Panc1 (cell line): ENCODE results near the gene MAML3.

Experiments used
- CTCF ChIP-seq: fragments of 450-650 bp; IDR thresholded peaks from 2 replicates; pipeline ENCODE4 v1.5.1; 2017; ENCODE audit warnings: mild to moderate bottlenecking
- POLR2AphosphoS5 ChIP-seq: IDR thresholded peaks from 2 replicates; pipeline ENCODE4 v1.6.1; 2012; ENCODE audit warnings: mild to moderate bottlenecking, low read depth, low read length, moderate library complexity

GRCh38 chr4:140088323-140088967 lies 65.5 kb downstream of the MAML3 start:
- TF ChIP-seq POLR2AphosphoS5 = no peak
- no peak for TF ChIP-seq CTCF
